SK-N-SH (cell line): Measurements from ENCODE around the gene ITPRID1.
"Not testable (repeated sequence)": the region's sequence is repeated elsewhere in the genome, so short reads cannot be mapped to it uniquely, and the experiment has no call there.

ENCODE experiments used
- CTCF ChIP-seq: fragments of 200-600 bp; sonication (generic); IDR thresholded peaks from 2 replicates; pipeline ENCODE4 v1.6.1; 2017; ENCODE audit warnings: antibody characterized with exemption, mild to moderate bottlenecking, moderate library complexity
- FOXM1 ChIP-seq: IDR thresholded peaks from 2 replicates; pipeline ENCODE4 v1.4.0; 2012; ENCODE audit warnings: low read depth, mild to moderate bottlenecking
- IRF3 ChIP-seq: fragments of 150-350 bp; IDR thresholded peaks from 2 replicates; pipeline ENCODE4 v1.6.1; 2016; ENCODE audit warnings: mild to moderate bottlenecking, low read depth, low read length
- POLR2AphosphoS5 ChIP-seq: IDR thresholded peaks from 2 replicates; pipeline ENCODE4 v1.6.1; 2012; ENCODE audit warnings: low read depth, low read length
- REST ChIP-seq: IDR thresholded peaks from 2 replicates; pipeline ENCODE4 v1.6.1; 2012; ENCODE audit warnings: mild to moderate bottlenecking, low read depth, low read length, moderate library complexity

GRCh38 chr7:31470883-31471282 lies 43.0 kb upstream of the ITPRID1 start:
- not testable (repeated sequence) for TF ChIP-seq POLR2AphosphoS5, IRF3, REST, CTCF, FOXM1
